Activated CD4-positive, alpha-beta T cell treated with anti-CD3 and anti-CD28 coated beads, Interleukin-2, Interleukin-4, amounts not matched to agents 100 ng/mL and 50 ng/mL, durations not matched to agents 16 hours and 8 hours (primary cell): ENCODE data around the gene IDH2.
"Not testable (repeated sequence)": the region's sequence is repeated elsewhere in the genome, so short reads cannot be mapped to it uniquely, and the experiment has no call there.

Experiments
- DNase-seq: peaks from one replicate; pipeline ENCODE4 v3.0.0-alpha.2; 2020; ENCODE audit warnings: low spot score

Gene IDH2

DNA sequence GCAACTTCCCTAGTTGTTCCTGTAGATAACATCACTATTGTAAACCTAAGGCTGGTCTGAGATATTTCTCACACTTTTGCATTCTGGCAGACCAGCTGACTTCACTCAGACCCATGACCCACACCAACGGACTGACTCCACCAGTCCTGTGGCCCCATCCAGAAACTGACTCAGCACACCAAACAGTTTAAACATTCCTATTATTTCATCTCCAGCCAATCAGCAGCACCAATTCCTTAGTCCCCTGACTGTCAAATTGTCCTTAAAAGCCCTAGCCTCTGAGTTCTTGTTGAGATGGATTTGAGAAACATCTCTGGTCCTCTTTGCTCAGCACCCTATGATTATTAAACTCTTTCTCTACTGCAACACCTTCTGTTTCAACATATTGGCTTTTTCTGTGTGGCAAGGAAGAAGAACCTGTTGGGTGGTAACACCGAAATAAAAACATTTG, 12.2 kb upstream of the IDH2 start:
- DNase-seq = no peak

- DNase-seq = no peak
These were observed 10.9 kb upstream of the IDH2 start for GRCh38 chr15:90113166-90113565.

GRCh38 chr15:90109163-90109751, 7.0 kb upstream of the IDH2 start:
- not testable (repeated sequence) for DNase-seq

- DNase-seq = not testable (repeated sequence)
These were observed 5.8 kb upstream of the IDH2 start for GRCh38 chr15:90108038-90108437.

DNA sequence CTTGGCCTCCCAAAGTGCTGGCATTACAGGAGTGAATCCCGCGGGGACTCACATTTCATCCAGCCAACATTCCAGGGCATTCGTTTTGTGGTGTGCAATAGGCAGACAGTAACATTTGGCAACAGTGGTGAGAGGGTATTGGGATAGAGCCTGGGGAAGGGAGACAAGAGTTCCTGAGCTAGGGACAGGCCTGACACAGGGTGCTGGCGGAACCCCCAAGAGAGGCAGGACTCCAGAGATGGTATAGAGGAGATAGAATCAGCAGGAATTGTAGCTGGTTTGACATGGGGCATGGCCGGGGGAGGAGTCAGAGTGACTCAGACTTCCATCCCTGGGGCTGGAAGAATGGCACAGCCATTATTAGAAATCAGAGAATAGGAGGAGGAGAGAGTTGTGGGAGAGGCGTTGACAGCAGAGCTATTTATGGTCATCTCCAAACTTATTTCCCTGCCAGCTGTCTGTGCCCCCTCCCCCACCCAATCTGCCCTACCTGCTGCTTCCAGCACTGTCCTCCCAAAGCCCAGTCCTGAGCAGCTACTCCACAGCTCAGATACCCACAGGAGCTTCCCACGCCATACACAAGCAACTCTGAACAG, 4.4 kb upstream of the IDH2 start:
- DNase-seq = no peak

DNA sequence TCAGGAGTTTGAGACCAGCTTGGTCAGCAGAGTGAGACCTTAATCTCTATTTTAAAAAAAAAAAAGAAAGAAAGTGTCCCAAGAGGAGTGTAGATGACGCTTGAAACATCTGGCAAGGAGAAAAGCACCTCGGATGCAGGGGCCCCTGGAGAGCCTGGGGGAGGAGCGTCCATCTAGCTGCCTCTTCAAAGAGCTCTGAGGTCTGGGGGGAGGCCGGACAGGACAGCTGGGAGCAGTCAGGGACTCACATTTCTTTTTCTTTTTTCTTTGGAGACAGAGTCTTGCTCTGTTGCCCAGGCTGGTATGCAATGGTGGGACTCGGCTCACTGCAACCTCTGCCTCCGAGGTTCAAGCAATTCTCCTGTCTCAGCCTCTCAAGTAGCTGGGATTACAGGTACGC, 3.3 kb upstream of the IDH2 start:
- no peak for DNase-seq

GRCh38 chr15:90104551-90104950, 2.3 kb upstream of the IDH2 start:
- no peak for DNase-seq

GRCh38 chr15:90103701-90104329, 1.5 kb upstream of the IDH2 start:
- no peak for DNase-seq

DNA sequence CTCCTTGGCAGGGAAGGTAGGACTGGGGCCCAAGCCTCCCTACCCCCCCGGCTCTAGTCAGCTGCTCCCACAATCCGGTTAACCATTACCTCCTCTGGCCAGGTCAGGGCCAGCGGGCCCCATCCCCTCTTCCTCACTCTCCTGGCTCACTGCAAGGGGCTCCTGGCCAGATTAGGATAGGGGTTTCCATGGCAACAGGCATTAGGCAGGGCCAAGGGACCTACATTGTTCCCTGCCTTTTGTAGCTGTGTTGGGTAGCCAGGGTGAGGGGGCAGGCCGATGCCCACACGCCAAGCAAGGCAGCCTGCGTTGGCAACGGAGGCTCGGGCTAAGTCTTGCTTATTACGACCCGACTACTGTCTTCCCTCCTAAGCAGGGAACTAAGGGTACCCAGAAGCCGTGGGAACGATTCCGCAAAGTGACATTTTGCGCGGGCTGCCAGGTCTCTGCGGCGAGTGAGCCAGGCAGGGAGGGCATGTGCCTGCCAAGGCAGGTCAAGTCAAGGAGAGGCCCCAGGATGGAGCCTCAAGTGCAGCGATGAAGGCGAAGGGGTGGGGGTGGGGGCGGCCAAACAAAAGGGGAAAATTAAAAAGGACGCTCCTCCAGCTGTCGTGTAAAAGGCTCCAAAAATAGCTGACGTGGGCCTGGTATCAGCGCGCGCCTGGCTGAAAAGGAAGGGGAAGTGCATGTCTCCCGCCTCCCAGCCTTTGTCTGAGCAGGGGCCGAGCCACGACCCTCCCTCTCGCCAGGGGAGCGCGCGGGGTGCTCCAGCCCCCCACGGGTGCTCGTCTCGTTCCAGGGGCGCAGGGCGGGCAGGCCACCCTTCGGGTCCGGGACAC, 919 bp downstream of the IDH2 start:
- DNase-seq = peak; percentile 30

GRCh38 chr15:90099868-90100831, 2.1 kb downstream of the IDH2 start:
- peak; percentile 26 for DNase-seq

DNA sequence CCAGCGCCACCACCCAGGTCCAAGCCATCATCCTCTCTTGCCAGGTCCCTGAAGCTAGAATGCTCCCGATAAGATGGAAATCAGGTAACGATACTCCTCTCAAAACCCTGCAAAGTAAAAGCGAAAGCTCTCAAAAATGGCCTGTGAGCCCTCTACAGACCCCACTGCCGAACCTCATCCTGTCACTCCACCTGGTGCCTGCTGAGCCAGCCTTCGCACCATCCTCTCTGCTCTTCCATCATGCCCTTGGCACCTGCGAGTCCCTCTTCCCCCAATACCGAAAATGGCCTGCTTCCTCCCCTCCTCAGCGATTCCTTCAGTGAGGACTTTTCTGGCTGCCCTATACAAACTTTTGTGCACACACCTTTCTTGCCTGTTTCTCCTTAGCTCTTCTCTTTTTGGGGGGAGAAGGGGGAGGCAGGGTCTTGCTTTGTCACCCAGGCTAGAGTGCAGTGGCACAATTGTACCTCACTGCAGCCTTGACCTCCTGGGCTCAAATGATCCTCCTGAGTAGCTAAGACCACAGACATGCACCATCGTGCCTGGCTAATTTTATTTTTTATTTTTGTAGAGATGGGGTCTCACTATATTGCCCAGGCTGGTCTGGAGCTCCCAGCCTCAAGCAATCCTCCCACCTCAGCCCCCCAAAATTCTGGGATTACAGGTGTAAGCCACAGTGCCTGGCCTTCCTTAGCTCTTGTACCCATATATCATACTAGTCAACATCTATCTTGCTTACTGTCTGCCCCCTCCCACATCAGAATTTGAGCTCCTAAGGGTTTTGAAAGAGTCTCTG, 3.0 kb downstream of the IDH2 start:
- DNase-seq = peak; percentile 46

DNA sequence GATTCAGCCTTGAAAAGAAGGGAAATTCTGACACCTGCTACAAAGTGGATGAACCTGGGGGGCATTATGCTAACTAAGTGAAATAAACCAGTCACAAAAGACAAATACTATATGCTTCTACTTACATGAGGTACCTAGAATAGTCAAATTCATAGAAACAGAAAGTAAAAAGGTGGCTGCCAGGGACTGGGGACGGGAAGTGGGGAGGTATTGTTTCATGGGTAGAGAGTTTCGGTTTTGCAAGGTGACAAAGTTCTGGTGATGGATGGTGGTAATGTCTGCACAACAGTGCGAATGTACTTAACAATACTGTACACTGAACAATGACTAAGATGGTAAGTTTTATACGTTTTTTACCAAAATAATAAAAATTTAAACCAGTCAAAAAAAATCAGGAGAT, 4.8 kb downstream of the IDH2 start:
- DNase-seq = peak; percentile 91

GRCh38 chr15:90095521-90095959, 6.7 kb downstream of the IDH2 start:
- peak; percentile 63 for DNase-seq

DNA sequence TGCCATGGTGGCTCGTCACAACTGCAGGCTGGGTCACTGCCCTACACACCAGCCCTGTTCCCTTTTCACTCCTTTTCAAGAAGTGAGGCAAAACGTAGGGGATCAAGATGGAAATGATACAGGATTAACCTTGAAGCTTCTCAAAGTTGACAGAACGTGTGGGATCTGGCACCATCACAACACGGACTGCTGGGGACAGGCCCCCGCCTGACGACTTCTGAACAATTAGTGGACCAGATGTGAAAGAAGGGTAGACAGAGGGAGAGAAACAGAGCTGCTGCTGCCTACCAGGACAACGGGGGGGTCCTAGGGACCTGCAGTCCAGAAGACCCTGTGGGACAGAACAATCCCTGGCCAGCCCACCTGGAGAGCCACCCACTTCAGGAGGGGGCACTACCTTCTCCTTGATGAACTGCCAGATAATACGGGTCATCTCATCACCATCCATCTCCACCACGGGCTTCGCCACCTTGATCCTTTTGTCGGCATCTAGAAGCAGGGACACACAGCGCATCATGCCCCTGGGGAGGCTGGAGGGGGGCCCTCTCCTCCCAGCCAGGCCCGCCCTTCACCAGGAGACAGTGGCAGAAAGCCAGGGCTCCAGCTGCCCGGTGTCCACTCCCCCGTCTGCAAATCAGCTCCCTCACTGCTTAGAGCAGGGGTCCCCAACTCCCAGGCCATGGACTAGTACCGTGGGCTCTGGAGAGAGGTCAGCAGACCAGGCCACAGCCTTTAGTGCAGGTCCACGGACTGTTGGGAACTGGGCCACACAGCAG, 10.9 kb downstream of the IDH2 start:
- DNase-seq = no peak

DNA sequence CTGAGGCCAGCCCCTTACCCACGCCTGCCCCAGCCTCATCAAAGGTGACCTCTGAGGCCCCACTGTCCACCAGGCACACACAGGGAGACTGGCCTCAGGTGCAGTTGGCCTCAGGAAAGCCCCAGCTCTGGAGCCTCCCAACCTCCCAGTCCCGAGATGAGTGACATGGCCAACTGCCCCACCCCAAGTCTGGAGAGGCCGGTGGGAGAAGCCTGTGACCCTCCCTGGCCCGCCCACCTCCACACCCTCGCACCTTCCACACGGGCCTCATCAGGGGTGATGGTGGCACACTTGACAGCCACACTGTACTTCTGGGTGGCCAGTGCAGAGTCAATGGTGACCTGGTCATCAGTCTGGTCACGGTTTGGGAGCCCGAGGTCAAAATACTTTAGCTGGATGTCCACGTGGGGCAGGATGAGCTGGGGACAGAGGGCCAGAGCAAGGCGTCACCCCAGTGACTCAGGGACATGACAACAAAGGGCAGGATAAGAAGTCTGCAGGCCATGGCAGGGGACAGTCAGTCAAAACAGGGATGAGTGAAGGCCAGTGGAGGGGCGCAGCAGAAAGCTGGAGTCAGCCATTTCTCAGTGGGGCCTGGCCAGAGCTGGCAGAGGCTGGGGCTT, 11.9 kb downstream of the IDH2 start:
- no peak for DNase-seq

DNA sequence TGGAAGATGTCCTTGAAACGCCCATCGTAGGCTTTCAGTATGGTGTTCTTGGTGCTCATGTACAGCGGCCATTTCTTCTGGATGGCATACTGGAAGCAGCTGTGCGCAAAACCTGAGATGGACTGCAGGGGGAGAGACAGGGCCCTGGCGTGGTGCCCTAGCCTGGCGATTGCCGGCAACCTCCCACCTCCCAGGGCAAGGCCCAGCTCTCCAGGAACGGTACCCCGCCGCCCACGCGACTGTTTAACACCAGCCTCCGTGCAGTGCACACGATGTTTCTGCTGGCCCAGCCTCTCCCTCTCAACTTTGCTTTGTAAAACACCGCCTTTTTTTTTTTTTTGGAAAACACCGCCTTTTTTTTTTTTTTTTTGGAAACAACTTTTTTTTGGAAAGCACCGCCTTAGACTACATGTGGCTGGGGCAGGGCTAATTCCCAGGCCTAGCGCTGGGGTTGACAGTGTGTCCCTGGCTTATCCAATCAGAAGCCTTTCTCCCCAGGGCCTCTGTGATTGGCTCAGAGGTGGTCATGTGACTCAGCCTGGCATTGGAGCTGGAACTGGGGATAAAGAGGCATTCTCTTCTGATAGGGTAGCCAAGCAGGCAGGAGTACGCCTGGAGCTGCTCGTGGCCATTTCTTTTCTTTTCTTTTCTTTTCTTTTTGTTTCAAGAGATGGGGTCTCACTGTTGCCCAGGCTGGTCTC, 14.7 kb downstream of the IDH2 start:
- DNase-seq = peak; percentile 33

- DNase-seq = peak; percentile 59
These were observed 15.4 kb downstream of the IDH2 start for GRCh38 chr15:90086868-90087268.

DNA sequence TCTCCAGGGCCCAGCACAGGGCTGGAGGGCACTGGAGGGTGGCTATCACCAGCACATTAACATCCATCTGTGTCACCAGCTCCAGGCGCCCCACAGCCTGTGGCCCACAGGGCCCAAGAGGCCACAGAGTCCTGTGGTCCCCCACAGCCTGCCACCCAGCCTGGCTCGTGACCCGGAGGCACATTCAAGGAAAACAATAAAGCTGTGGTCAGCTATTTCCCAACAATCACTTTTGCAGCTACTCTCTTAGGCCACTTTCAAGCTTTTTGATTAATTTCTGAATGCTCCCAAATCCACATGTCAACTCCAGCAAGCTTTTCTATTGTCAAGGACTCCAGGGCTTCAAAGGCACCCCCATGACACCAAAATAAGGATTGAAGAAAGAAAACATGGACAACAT, 16.7 kb downstream of the IDH2 start:
- DNase-seq = no peak
